Measurements from ENCODE around the gene ALKBH1. TPM values are rescaled to one million over a fixed set of nuclear protein-coding genes. Genes with fewer than 3 reads are reported as not detected.
"Not testable (repeated sequence)": the region's sequence is repeated elsewhere in the genome, so short reads cannot be mapped to it uniquely, and the experiment has no call there.

ALKBH1 gene, protein sequence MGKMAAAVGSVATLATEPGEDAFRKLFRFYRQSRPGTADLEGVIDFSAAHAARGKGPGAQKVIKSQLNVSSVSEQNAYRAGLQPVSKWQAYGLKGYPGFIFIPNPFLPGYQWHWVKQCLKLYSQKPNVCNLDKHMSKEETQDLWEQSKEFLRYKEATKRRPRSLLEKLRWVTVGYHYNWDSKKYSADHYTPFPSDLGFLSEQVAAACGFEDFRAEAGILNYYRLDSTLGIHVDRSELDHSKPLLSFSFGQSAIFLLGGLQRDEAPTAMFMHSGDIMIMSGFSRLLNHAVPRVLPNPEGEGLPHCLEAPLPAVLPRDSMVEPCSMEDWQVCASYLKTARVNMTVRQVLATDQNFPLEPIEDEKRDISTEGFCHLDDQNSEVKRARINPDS
- total RNA-seq, result 10 to 100 TPM; 18.6 to 19.4 TPM
- 8.8 TPM for polyA plus RNA-seq

DNA sequence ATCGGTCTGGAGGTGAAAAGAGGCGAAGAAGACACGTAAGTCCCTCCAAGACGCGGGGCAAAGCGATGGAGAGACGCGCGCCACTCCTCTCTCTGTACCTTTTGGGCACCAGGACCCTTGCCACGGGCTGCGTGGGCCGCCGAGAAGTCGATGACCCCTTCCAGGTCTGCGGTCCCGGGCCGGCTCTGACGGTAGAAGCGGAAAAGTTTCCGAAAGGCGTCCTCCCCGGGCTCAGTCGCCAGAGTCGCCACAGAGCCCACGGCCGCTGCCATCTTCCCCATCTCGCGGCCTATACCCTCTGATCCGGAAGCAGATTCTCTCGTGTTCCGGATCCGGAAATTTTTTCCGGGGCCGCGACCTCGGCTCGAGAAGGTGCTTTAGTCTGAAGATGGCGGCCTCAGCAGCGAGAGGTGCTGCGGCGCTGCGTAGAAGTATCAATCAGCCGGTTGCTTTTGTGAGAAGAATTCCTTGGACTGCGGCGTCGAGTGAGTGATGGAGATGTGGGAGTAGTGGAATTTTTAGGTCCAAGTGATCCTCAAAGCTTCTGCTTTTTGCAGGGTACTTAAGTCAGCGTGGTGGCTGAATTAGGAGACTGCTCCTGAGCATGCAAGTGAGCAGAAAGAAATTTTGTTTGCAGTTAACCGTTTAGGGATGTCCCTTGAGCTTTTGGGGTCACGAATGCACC, at the start of gene ALKBH1, which contains the start of gene SLIRP:
Gene ALKBH1 (minus strand): TSS at position 300 of the 685 bp plus-strand sequence. CDS start 19 bp downstream, at position 281.
Gene SLIRP (plus strand): TSS at position 380 of the 685 bp plus-strand sequence. CDS start 9 bp downstream, at position 389.
- POLR2A ChIA-PET, result interaction anchor here (1.7 kb wide), 1 partner anchor 52 kb away, joined by 4 read pairs; no protein-coding TSS in a partner anchor
- Histone ChIP-seq H3K4me1 (ENCODE audit: insufficient read depth, low read length) (peaks cover 29% of the 10 kb centered on the region), H3K27ac (ENCODE audit: low read depth, low read length) (peak within 1 kb of the TSS; percentile 81), H3K36me3 (ENCODE audit: insufficient read depth, low read length) (peaks cover 22% of the 10 kb centered on the region), H3K9me3 (ENCODE audit: low read length) (no peaks in the 10 kb centered on the region), H3K4me3 (ENCODE audit: low read length) (peak within 1 kb of the TSS; percentile 97), H3K27me3 (ENCODE audit: insufficient read depth, low read length, poor library complexity, severe bottlenecking) (no peaks in the 10 kb centered on the region)
- peaks cover 46 to 52% (median 50%) of the 10 kb centered on the region in 3 donors for H3K4me1 Mint-ChIP-seq
- no peaks in the 10 kb centered on the region for H3K27me3 Mint-ChIP-seq
- peaks cover 0 to 55% (median 3%) of the 10 kb centered on the region in 3 donors for H3K36me3 Mint-ChIP-seq
- DNase-seq, result peak; percentile 81 to 92 (median 84)
- H3K27ac Mint-ChIP-seq, result peak within 1 kb of the TSS; percentile 56 to 99 (median 95)
- H3K4me3 Mint-ChIP-seq, result peak within 1 kb of the TSS; percentile 84 to 99 (median 93)
- CTCF ChIA-PET, result no interaction called here
- H3K9me3 Mint-ChIP-seq, result no peaks in the 10 kb centered on the region

DNA sequence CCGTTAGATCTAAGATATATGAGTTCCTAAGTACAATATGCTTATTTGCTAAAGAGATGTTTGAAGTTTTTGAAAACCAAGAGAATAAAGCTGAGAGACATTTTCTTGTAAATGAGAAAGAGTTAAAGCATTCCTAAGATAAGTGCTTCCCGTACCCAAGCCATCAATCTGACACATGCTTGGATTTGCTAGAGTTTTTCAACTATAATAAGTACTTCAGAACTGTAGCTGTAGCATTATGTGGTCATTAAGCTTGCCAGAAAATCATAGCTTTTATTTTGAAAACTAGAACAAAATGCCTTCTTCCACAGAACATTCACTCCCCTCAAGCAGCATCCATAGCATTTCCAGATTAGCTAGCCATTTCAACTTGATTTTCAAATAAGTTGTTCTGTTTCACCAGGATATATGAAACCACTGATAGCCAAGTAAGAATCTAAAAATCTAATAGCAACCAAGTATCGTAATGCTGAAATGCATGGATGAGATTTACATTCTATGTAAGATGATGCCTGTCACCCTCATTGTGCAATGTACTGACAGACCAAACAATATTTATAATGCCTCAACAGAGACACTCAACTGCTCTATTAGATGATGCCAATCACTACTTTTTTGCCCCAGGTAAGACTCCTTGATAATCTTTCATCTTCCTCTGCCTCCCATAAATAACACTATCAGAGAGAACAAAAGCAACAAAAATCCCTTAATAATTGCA, 45.1 kb upstream of the ALKBH1 start:
- H3K4me1 ChIP-seq (ENCODE audit: insufficient read depth, low read length), result peaks cover 13% of the 10 kb centered on the region
- H3K36me3 Mint-ChIP-seq, result peaks cover 9 to 79% (median 18%) of the 10 kb centered on the region in 3 donors
- no peaks in the 10 kb centered on the region for H3K9me3 Mint-ChIP-seq
- H3K27me3 Mint-ChIP-seq, result no peaks in the 10 kb centered on the region
- CTCF ChIA-PET, result interaction anchor here (1.4 kb wide), 1 partner anchor 12 kb away, joined by 3 read pairs; no protein-coding TSS in a partner anchor
- H3K4me3 ChIP-seq (ENCODE audit: low read length), result no peak overlapping the region
- H3K27ac Mint-ChIP-seq, result peak overlapping the region in 5 of 8 donors; percentile 2 to 75 (median 29)
- DNase-seq, result no peak
- H3K27me3 ChIP-seq (ENCODE audit: insufficient read depth, low read length, poor library complexity, severe bottlenecking), result no peaks in the 10 kb centered on the region
- H3K9me3 ChIP-seq (ENCODE audit: low read length), result no peaks in the 10 kb centered on the region
- no peak overlapping the region for H3K27ac ChIP-seq (ENCODE audit: low read depth, low read length)
- H3K36me3 ChIP-seq (ENCODE audit: insufficient read depth, low read length), result peaks cover 27% of the 10 kb centered on the region
- H3K4me3 Mint-ChIP-seq, result peak overlapping the region in 2 of 7 donors; percentile 2 to 6
- POLR2A ChIA-PET, result no interaction called here
- H3K4me1 Mint-ChIP-seq, result peaks cover 38 to 72% (median 50%) of the 10 kb centered on the region in 3 donors

DNA sequence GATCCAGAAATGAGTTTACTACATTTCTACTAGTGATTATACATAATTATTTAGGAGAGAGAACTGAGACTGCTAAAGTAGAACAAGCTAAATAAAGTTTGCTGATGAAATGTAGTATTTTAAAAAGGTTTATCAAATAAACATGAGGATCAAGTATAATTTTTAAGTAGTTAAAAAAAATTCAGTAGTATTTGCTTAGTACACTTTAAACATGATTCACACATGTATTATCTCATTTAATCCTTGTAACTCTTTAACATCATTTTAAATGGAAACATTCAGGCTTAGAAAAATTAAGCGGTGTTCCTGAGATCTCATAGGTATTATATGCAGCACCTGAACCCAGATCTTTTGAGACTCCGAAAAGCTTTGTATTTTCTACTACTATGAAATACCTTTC, 44.4 kb upstream of the ALKBH1 start:
- Mint-ChIP-seq H3K36me3 (peaks cover 9 to 77% (median 19%) of the 10 kb centered on the region in 3 donors), H3K27ac (no peak overlapping the region), H3K27me3 (no peaks in the 10 kb centered on the region), H3K9me3 (no peaks in the 10 kb centered on the region), H3K4me1 (peaks cover 31 to 65% (median 43%) of the 10 kb centered on the region in 3 donors), H3K4me3 (no peak overlapping the region)
- Histone ChIP-seq H3K9me3 (ENCODE audit: low read length) (no peaks in the 10 kb centered on the region), H3K27me3 (ENCODE audit: insufficient read depth, low read length, poor library complexity, severe bottlenecking) (no peaks in the 10 kb centered on the region), H3K4me3 (ENCODE audit: low read length) (no peak overlapping the region), H3K27ac (ENCODE audit: low read depth, low read length) (no peak overlapping the region), H3K4me1 (ENCODE audit: insufficient read depth, low read length) (peaks cover 11% of the 10 kb centered on the region), H3K36me3 (ENCODE audit: insufficient read depth, low read length) (peaks cover 27% of the 10 kb centered on the region)
- no peak for DNase-seq
- ChIA-PET CTCF (interaction anchor here (1.4 kb wide), 1 partner anchor 11 kb away, joined by 3 read pairs; no protein-coding TSS in a partner anchor), POLR2A (no interaction called here)

DNA sequence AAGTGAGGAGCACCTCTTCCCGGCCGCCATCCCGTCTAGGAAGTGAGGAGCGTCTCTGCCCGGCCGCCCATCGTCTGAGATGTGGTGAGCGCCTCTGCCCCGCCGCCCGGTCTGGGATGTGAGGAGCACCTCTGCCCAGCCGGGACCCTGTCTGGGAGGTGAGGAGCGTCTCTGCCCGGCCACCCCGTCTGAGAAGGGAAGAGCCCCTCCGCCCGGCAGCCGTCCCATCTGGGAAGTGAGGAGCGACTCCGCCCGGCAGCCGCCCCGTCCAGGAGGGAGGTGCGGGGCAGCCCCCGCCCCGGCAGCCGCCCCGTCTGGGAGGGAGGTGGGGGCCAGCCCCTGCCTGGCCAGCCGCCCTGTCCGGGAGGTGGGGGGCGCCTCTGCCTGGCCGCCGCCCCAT, 39.6 kb upstream of the ALKBH1 start:
- H3K9me3 Mint-ChIP-seq; H3K4me3 Mint-ChIP-seq; H3K27me3 Mint-ChIP-seq; H3K27ac ChIP-seq (ENCODE audit: low read depth, low read length); DNase-seq; H3K4me1 ChIP-seq (ENCODE audit: insufficient read depth, low read length); H3K27me3 ChIP-seq (ENCODE audit: insufficient read depth, low read length, poor library complexity, severe bottlenecking); H3K4me3 ChIP-seq (ENCODE audit: low read length); H3K9me3 ChIP-seq (ENCODE audit: low read length); POLR2A ChIA-PET; CTCF ChIA-PET; H3K27ac Mint-ChIP-seq: not testable (repeated sequence)
- peaks cover 9 to 72% (median 23%) of the 10 kb centered on the region in 3 donors for H3K36me3 Mint-ChIP-seq
- H3K4me1 Mint-ChIP-seq, result peaks cover 20 to 48% (median 35%) of the 10 kb centered on the region in 3 donors
- H3K36me3 ChIP-seq (ENCODE audit: insufficient read depth, low read length), result peaks cover 22% of the 10 kb centered on the region

DNA sequence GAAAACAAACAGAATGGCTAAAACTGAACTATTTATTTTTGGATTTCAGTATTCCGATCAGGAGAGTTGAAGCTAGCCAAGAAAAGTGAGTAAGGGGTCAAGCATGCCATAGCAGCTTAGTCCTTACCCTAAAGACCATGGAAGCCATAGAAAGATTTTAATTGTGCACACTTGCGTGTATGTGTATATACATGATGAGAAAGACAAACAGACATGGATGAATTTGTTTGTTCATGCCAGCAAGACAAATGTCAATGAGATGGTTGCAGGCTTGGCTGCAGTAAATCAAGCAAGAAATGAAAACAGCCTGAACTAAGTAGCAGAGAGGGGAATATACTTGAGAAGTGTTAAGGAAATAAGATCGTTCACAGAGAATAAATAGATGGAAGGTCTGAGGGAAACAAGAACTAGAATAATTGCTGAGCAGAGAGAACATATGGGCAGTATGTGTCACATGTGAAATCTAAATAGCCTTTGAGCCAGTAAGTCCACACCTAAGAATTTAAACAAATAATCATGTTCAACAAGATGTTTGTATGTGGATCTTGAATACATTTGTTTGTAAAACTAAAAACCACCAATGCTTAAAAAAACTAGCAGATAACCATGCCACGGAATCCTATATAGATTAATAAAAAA, 38.4 kb upstream of the ALKBH1 start:
- no peak overlapping the region for H3K27ac Mint-ChIP-seq
- CTCF ChIA-PET, result no interaction called here

DNA sequence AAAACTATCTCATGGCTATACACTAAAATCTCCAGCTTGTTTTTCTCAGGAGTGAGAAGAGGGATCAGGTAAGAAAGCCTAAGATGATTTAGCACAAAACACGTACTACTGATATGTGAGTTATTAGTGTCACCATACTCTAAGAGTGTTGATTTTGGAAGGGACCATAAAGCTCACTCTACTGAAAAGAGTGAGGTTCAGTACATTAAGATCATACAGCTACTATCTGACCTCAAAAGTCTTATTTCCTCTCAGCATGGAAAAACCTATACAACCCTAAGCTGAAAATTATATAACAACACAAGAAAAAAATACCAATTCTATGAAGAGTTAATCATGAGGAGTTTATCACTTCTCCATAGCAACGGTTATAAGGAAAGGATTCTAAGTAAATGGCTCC, 33.6 kb upstream of the ALKBH1 start:
- ChIA-PET CTCF (interaction anchor here (1.1 kb wide), 1 partner anchor 11 kb away, joined by 3 read pairs; no protein-coding TSS in a partner anchor), POLR2A (no interaction called here)
- H3K4me3 ChIP-seq (ENCODE audit: low read length), result no peak overlapping the region

More for the DNA sequence above, 38.4 kb upstream of the ALKBH1 start:
- no peak overlapping the region for H3K27ac ChIP-seq (ENCODE audit: low read depth, low read length)
- no peaks in the 10 kb centered on the region for H3K4me1 ChIP-seq (ENCODE audit: insufficient read depth, low read length)
- POLR2A ChIA-PET, result no interaction called here
- no peak for DNase-seq
- no peaks in the 10 kb centered on the region for H3K27me3 ChIP-seq (ENCODE audit: insufficient read depth, low read length, poor library complexity, severe bottlenecking)
- no peaks in the 10 kb centered on the region for H3K9me3 Mint-ChIP-seq
- no peak overlapping the region for H3K4me3 Mint-ChIP-seq
- H3K9me3 ChIP-seq (ENCODE audit: low read length), result no peaks in the 10 kb centered on the region
- peaks cover 24 to 49% (median 35%) of the 10 kb centered on the region in 3 donors for H3K4me1 Mint-ChIP-seq
- H3K36me3 ChIP-seq (ENCODE audit: insufficient read depth, low read length), result peaks cover 20% of the 10 kb centered on the region
- no peaks in the 10 kb centered on the region for H3K27me3 Mint-ChIP-seq
- H3K4me3 ChIP-seq (ENCODE audit: low read length), result no peak overlapping the region
- H3K36me3 Mint-ChIP-seq, result peaks cover 9 to 72% (median 24%) of the 10 kb centered on the region in 3 donors

DNA sequence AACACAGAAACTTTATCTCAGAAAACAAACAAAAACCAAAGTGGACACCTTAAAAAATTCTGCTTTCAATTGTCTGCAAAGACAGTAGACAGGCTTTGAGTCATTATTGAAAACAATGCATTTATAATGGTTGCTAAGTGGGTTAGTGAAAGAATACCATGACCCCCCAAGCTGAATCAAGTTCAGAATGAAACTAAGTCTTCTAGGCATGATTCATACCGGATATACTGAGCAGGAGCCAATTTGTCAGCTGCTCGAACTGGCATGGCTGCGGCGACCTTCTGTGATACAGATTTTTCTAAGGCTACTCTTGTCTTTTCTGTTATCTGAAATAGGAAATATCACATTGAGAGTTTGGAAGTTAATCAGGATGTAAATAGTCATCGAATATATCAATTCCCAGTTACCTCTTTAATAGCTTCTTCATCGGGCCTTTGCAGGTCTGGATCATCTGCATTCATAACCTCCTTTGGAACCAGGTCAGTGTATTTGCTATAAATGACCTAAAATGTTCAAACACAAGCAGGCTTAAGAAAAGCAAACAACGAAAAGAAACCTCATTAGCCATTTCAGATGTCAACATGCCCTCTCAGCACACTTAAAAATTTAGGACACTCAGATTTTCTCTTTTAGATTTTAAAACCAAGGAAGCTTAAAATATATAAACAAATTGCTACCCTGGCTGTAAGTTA, 30.9 kb upstream of the ALKBH1 start:
- DNase-seq, result peak in 2 of 5 donors; percentile 2 to 6
- H3K27ac ChIP-seq (ENCODE audit: low read depth, low read length), result no peak overlapping the region

More for the DNA sequence above, 33.6 kb upstream of the ALKBH1 start:
- Mint-ChIP-seq H3K4me3 (no peak overlapping the region), H3K36me3 (peaks cover 0 to 67% (median 16%) of the 10 kb centered on the region in 3 donors), H3K4me1 (peaks cover 36 to 61% (median 55%) of the 10 kb centered on the region in 3 donors), H3K9me3 (no peaks in the 10 kb centered on the region), H3K27me3 (no peaks in the 10 kb centered on the region), H3K27ac (peak overlapping the region in 2 of 8 donors; percentile 38 to 60)
- Histone ChIP-seq H3K27ac (ENCODE audit: low read depth, low read length) (no peak overlapping the region), H3K36me3 (ENCODE audit: insufficient read depth, low read length) (peaks cover 27% of the 10 kb centered on the region), H3K4me1 (ENCODE audit: insufficient read depth, low read length) (peaks cover 5% of the 10 kb centered on the region), H3K27me3 (ENCODE audit: insufficient read depth, low read length, poor library complexity, severe bottlenecking) (no peaks in the 10 kb centered on the region), H3K9me3 (ENCODE audit: low read length) (no peaks in the 10 kb centered on the region)
- no peak for DNase-seq

More for the DNA sequence above, 30.9 kb upstream of the ALKBH1 start:
- peaks cover 5% of the 10 kb centered on the region for H3K4me1 ChIP-seq (ENCODE audit: insufficient read depth, low read length)
- ChIA-PET POLR2A (interaction anchor here (0.6 kb wide), 1 partner anchor 60 kb away, joined by 3 read pairs; no protein-coding TSS in a partner anchor), CTCF (interaction anchor here (0.7 kb wide), 1 partner anchor 22 kb away, joined by 3 read pairs; no protein-coding TSS in a partner anchor)
- no peak overlapping the region for H3K4me3 ChIP-seq (ENCODE audit: low read length)
- Mint-ChIP-seq H3K36me3 (peaks cover 0 to 74% (median 16%) of the 10 kb centered on the region in 3 donors), H3K4me1 (peaks cover 25 to 47% (median 40%) of the 10 kb centered on the region in 3 donors), H3K4me3 (peak overlapping the region in 5 of 7 donors; percentile 6 to 77 (median 54)), H3K27ac (peak overlapping the region; percentile 47 to 94 (median 84)), H3K27me3 (no peaks in the 10 kb centered on the region), H3K9me3 (no peaks in the 10 kb centered on the region)
- H3K9me3 ChIP-seq (ENCODE audit: low read length), result no peaks in the 10 kb centered on the region
- H3K36me3 ChIP-seq (ENCODE audit: insufficient read depth, low read length), result peaks cover 52% of the 10 kb centered on the region
- no peaks in the 10 kb centered on the region for H3K27me3 ChIP-seq (ENCODE audit: insufficient read depth, low read length, poor library complexity, severe bottlenecking)
